IMR-90 (cell line): ENCODE results near the gene CCR6. TPM values are rescaled to one million over a fixed set of nuclear protein-coding genes. Genes with fewer than 3 reads are reported as not detected.
"Not testable (repeated sequence)": the region's sequence is repeated elsewhere in the genome, so short reads cannot be mapped to it uniquely, and the experiment has no call there.

ENCODE experiments used
- ATAC-seq: fragments of 200-7000 bp; cut with Tn5 transposase; 2 replicates; pipeline ENCODE4 v1.9.1; 2020; ENCODE audit warnings: low read depth, mild to moderate bottlenecking, moderate library complexity
- BruUV-seq: library from RNA; stranded (reverse); fragments of 400-500 nt; replicated peaks from 2 replicates; lab custom pipeline; 2021; lab: Mats Ljungman, UMichigan
- CTCF ChIA-PET: fragments of 300-600 bp; formaldehyde crosslinking; extraction: SDS; loops from one replicate; lab custom pipeline; 2021; ENCODE audit warnings: antibody characterized with exemption; lab: Yijun Ruan, JAX
- POLR2A ChIA-PET: fragments of 300-600 bp; sonication (Branson Sonifier 250); formaldehyde crosslinking; loops from one replicate; lab custom pipeline; 2022; ENCODE audit warnings: antibody characterized with exemption; ENCODE audit not compliant: unreplicated experiment; lab: Charles Lee
- DNase-seq: peaks from one replicate; pipeline ENCODE4 v3.0.0; 2013
- H2AFZ ChIP-seq: replicated peaks from 2 replicates; pipeline ENCODE3; 2013; ENCODE audit warnings: low read length, mild to moderate bottlenecking; ENCODE audit not compliant: poor library complexity
- H2AK5ac ChIP-seq: 2 replicates; pipeline ENCODE4 v1.6.1; 2013; ENCODE audit warnings: low read depth, low read length, inconsistent platforms
- H2AK9ac ChIP-seq: replicated peaks from 2 replicates; pipeline ENCODE3; 2013; ENCODE audit warnings: mild to moderate bottlenecking, low read depth, low read length, moderate library complexity; ENCODE audit not compliant: poor library complexity
- H2BK120ac ChIP-seq: 2 replicates; pipeline ENCODE4 v1.6.1; 2013; ENCODE audit warnings: low read depth, low read length, inconsistent platforms
- H2BK15ac ChIP-seq: 3 replicates; pipeline ENCODE4 v1.6.1; 2013; ENCODE audit warnings: low read depth, low read length, inconsistent platforms
- H2BK20ac ChIP-seq: 2 replicates; pipeline ENCODE4 v1.6.1; 2013; ENCODE audit warnings: low read depth, mild to moderate bottlenecking, inconsistent platforms, low read length, moderate library complexity
- H2BK5ac ChIP-seq: 2 replicates; pipeline ENCODE4 v1.6.1; 2013; ENCODE audit warnings: mild to moderate bottlenecking, low read depth, low read length, inconsistent platforms; ENCODE audit not compliant: poor library complexity, severe bottlenecking
- H3K14ac ChIP-seq: replicated peaks from 2 replicates; pipeline ENCODE4 v1.6.1; 2013; ENCODE audit warnings: low read depth, low read length, inconsistent platforms
- H3K18ac ChIP-seq: 2 replicates; pipeline ENCODE4 v1.6.1; 2013; ENCODE audit warnings: low read depth, low read length, control low read depth
- H3K23ac ChIP-seq: 2 replicates; pipeline ENCODE4 v1.6.1; 2013; ENCODE audit warnings: low read depth, low read length, inconsistent platforms
- H3K27ac ChIP-seq: 2 replicates; pipeline ENCODE4 v1.5.1; 2013; ENCODE audit warnings: mild to moderate bottlenecking, control low read depth, low read length; ENCODE audit not compliant: insufficient read depth
- H3K27me3 ChIP-seq: 2 replicates; pipeline ENCODE4 v1.6.1; 2013; ENCODE audit warnings: low read length; ENCODE audit not compliant: control insufficient read depth, insufficient read depth
- H3K36me3 ChIP-seq: 2 replicates; pipeline ENCODE4 v1.6.1; 2013; ENCODE audit warnings: low read length, mixed read lengths; ENCODE audit not compliant: control insufficient read depth, insufficient read depth
- H3K4ac ChIP-seq: 2 replicates; pipeline ENCODE4 v1.6.1; 2013; ENCODE audit warnings: low read depth, low read length, inconsistent platforms
- H3K4me1 ChIP-seq: 2 replicates; pipeline ENCODE4 v1.6.1; 2013; ENCODE audit warnings: low read length, mixed read lengths; ENCODE audit not compliant: control insufficient read depth, insufficient read depth
- H3K4me2 ChIP-seq: 2 replicates; pipeline ENCODE4 v1.6.1; 2013; ENCODE audit warnings: low read depth, mild to moderate bottlenecking, control low read depth, low read length, moderate library complexity
- H3K4me3 ChIP-seq: 2 replicates; pipeline ENCODE4 v1.5.1; 2013; ENCODE audit warnings: low read depth, mild to moderate bottlenecking, control low read depth, low read length, moderate library complexity; ENCODE audit not compliant: insufficient read depth
- H3K56ac ChIP-seq: 2 replicates; pipeline ENCODE4 v1.6.1; 2013; ENCODE audit warnings: low read length, inconsistent platforms; ENCODE audit not compliant: insufficient read depth; ENCODE audit errors: extremely low read depth
- H3K79me1 ChIP-seq, 2 experiments: 2 replicates each; pipeline ENCODE4 v1.6.1; 2013; ENCODE audit warnings: low read length in 2 of 2, inconsistent platforms in 1 of 2, low read depth in 1 of 2
- H3K9ac ChIP-seq: 2 replicates; pipeline ENCODE4 v1.6.1; 2013; ENCODE audit warnings: low read depth, low read length, control low read depth
- H3K9me1 ChIP-seq: 2 replicates; pipeline ENCODE4 v1.6.1; 2013; ENCODE audit warnings: low read length, inconsistent platforms; ENCODE audit not compliant: insufficient read depth
- H3K9me3 ChIP-seq: 2 replicates; pipeline ENCODE4 v1.6.1; 2013; ENCODE audit warnings: low read length; ENCODE audit not compliant: control insufficient read depth, insufficient read depth
- H4K20me1 ChIP-seq: 2 replicates; pipeline ENCODE4 v1.6.1; 2013; ENCODE audit warnings: low read length, inconsistent platforms; ENCODE audit not compliant: insufficient read depth
- H4K5ac ChIP-seq: 2 replicates; pipeline ENCODE4 v1.6.1; 2013; ENCODE audit warnings: mild to moderate bottlenecking, low read depth, low read length, control low read depth
- H4K8ac ChIP-seq, 2 experiments: 2 replicates each; pipeline ENCODE4 v1.6.1; 2013; ENCODE audit warnings: low read depth in 2 of 2, low read length in 2 of 2, control low read depth in 1 of 2, inconsistent platforms in 1 of 2
- H4K91ac ChIP-seq: 2 replicates; pipeline ENCODE4 v1.6.1; 2013; ENCODE audit warnings: low read depth, low read length, inconsistent platforms; ENCODE audit not compliant: insufficient read depth
- MXI1 ChIP-seq: IDR thresholded peaks from 2 replicates; pipeline ENCODE4 v1.6.1; 2012; ENCODE audit warnings: low read depth, mild to moderate bottlenecking, low read length, moderate library complexity, borderline replicate concordance
- POLR2A ChIP-seq: IDR thresholded peaks from 2 replicates; pipeline ENCODE4 v1.6.1; 2012; ENCODE audit warnings: mild to moderate bottlenecking, low read depth, low read length
- RFX5 ChIP-seq: IDR thresholded peaks from 2 replicates; pipeline ENCODE4 v1.8.0; 2012; ENCODE audit warnings: low read depth, mild to moderate bottlenecking, low read length, moderate library complexity
- WGBS, 2 experiments: methylation state at CpG; one replicate each; pipeline versions ENCODE4 v1.1.5 to v1.1.7; 2013; ENCODE audit warnings: missing lambda C conversion rate in 2 of 2; ENCODE audit not compliant: insufficient read length in 1 of 2; ENCODE audit errors: extremely low coverage in 2 of 2; 5-methylcytosine and 5-hydroxymethylcytosine counted together
- dilution Hi-C: fragments of 300-500 bp; cut with HindIII; formaldehyde crosslinking; loops from one replicate; pipeline ENCODE4 v1.14.3; 2018; ENCODE audit warnings: low sequenced_read_pairs; ENCODE audit not compliant: unreplicated experiment
- in situ Hi-C: fragments of 300-500 bp; cut with MboI; formaldehyde crosslinking; loops from 3 replicates; pipeline ENCODE4 v1.14.3; 2019; ENCODE audit warnings: low sequenced_read_pairs, inconsistent platforms, mixed read lengths
- intact Hi-C: fragments of 100-400 bp; cut with micrococcal nuclease; formaldehyde crosslinking; loops from 2 replicates; pipeline ENCODE4 v1.10.0; 2022
- polyA plus RNA-seq, 3 experiments: library from polyadenylated mRNA; depleted of rRNA; stranded (reverse); fragments of >200 nt; gene quantifications; 2 replicates each; pipeline ENCODE4 v1.2.3, GENCODE V29; 2012; ENCODE audit warnings: low replicate concordance in 1 of 3
- total RNA-seq: library from RNA; depleted of rRNA; stranded (reverse); fragments of >200 nt; gene quantifications from 2 replicates; pipeline ENCODE4 v1.2.3, GENCODE V29; 2012
- TF ChIP-seq, protein P1 (sequence below): fragments of 150-350 bp; IDR thresholded peaks from 2 replicates; pipeline ENCODE4 v1.6.1; 2017; ENCODE audit warnings: mild to moderate bottlenecking, antibody characterized with exemption, low read length, low read depth

Gene CCR6
- total and polyA plus RNA-seq, 2 of the 4 experiments (the other 2 are of a cell fraction): not detected

DNA sequence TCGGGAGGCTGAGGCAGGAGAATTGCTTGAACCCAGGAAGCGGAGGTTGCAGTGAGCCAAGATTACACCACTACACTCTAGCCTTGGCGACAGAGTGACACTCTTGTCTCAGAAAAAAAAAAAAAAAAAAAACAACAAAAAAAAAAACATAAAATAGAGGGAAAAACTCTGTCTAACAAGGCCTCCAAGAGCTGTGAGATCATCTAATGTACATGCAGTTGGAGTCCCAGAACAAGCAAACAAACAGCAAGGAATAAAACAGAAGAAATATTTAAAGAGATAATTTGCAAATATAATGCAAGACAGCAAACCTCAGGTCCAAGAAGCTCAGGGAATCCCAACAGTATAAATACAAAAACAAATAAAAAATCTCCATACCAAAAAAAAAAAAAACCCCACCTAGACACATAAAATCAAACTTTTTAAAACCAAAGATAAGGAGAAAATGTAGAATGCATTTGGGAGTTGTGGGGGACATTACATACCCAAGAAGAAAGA lies 35.0 kb upstream of the CCR6 start:
- no peak overlapping the region for H3K23ac ChIP-seq
- WGBS, 2 experiments: no CpG with 5 or more reads among the region's 3 CpGs
- peaks cover 18% of the 10 kb centered on the region for H3K9me3 ChIP-seq
- no peak overlapping the region for H2BK20ac ChIP-seq
- H4K8ac ChIP-seq: no peak overlapping the region
- no peak overlapping the region for H2BK15ac ChIP-seq
- no peaks in the 10 kb centered on the region for H3K36me3 ChIP-seq
- H3K56ac ChIP-seq: no peak overlapping the region
- no peaks in the 10 kb centered on the region for H3K79me1 ChIP-seq
- in situ Hi-C loops (no loop called here), dilution Hi-C loops (no loop called here), intact Hi-C loops (no loop called here)
- ChIA-PET POLR2A (no interaction called here), CTCF (no interaction called here)
- H3K4me1 ChIP-seq: no peaks in the 10 kb centered on the region
- BruUV-seq: no TSS peak
- no peak overlapping the region for H2BK5ac ChIP-seq
- no peaks in the 10 kb centered on the region for H4K20me1 ChIP-seq
- no peak overlapping the region for H3K4me3 ChIP-seq
- H3K14ac ChIP-seq: no peak overlapping the region
- H4K91ac ChIP-seq: no peak overlapping the region
- H3K9me1 ChIP-seq: no peaks in the 10 kb centered on the region
- H3K9ac ChIP-seq: no peak overlapping the region
- H3K27ac ChIP-seq: no peak overlapping the region
- no peak overlapping the region for H3K18ac ChIP-seq
- H3K4ac ChIP-seq: no peak overlapping the region
- no peaks in the 10 kb centered on the region for H3K27me3 ChIP-seq
- H2BK120ac ChIP-seq: no peak overlapping the region
- H2AK5ac ChIP-seq: no peak overlapping the region
- no peak for DNase-seq
- ATAC-seq: no peak
- no peak overlapping the region for H2AFZ ChIP-seq
- H4K5ac ChIP-seq: no peak overlapping the region
- H3K4me2 ChIP-seq: no peak overlapping the region
- no peak for TF ChIP-seq POLR2A
- TF ChIP-seq MXI1: no peak
- no peak for TF ChIP-seq RFX5
- TF ChIP-seq, protein P1, sequence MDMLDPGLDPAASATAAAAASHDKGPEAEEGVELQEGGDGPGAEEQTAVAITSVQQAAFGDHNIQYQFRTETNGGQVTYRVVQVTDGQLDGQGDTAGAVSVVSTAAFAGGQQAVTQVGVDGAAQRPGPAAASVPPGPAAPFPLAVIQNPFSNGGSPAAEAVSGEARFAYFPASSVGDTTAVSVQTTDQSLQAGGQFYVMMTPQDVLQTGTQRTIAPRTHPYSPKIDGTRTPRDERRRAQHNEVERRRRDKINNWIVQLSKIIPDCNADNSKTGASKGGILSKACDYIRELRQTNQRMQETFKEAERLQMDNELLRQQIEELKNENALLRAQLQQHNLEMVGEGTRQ: no peak
- H2AK9ac ChIP-seq: no peak overlapping the region

DNA sequence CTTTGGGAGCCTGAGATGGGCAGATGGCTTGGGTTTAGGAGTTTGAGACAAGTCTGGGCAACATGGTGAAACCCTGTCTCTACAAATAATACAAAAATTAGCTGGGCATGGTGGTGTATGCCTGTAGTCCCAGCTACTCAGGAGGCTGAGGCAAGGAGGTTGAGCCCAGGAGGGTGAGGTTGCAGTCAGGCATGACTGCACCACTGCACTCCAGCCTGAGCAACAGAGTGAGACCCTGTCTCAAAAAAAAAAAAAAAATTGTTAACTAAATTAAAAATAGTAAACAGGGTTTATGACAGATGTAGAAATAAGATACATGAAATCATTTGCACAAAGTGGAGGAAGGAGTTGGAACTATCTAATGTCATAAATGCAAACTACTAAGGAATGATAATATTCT lies 34.2 kb upstream of the CCR6 start:
- H2BK20ac ChIP-seq, H2AK5ac ChIP-seq, H2BK120ac ChIP-seq, H3K23ac ChIP-seq, H3K56ac ChIP-seq, H3K4me2 ChIP-seq, H3K27ac ChIP-seq, H3K27me3 ChIP-seq, H3K9ac ChIP-seq, H4K91ac ChIP-seq, H4K20me1 ChIP-seq, in situ Hi-C loops, H3K4ac ChIP-seq, H2AFZ ChIP-seq, CTCF ChIA-PET, H2BK5ac ChIP-seq, POLR2A ChIA-PET, H3K18ac ChIP-seq, H2AK9ac ChIP-seq, H3K79me1 ChIP-seq, dilution Hi-C loops, H3K14ac ChIP-seq, BruUV-seq, intact Hi-C loops, H3K4me1 ChIP-seq, H4K5ac ChIP-seq, H3K9me1 ChIP-seq, ATAC-seq, H2BK15ac ChIP-seq, H3K4me3 ChIP-seq, H3K36me3 ChIP-seq, H4K8ac ChIP-seq, DNase-seq: not testable (repeated sequence)
- peaks cover 23% of the 10 kb centered on the region for H3K9me3 ChIP-seq
